Measurements from ENCODE around the gene PDE1C.

The PDE1C gene

GRCh38 chr7:31986878-31987518 lies 83.2 kb downstream of the PDE1C start:
- H3K4me1 ChIP-seq (ENCODE audit: control insufficient read depth, insufficient read depth, low read length): peaks cover 16% of the 10 kb centered on the region
- no peaks in the 10 kb centered on the region for H3K9me3 ChIP-seq (ENCODE audit: control insufficient read depth, low read length)
- DNase-seq (ENCODE audit: low read depth): peak; percentile 70

GRCh38 chr7:31982962-31983361 lies 87.2 kb downstream of the PDE1C start:
- Histone ChIP-seq H3K9me3 (ENCODE audit: control insufficient read depth, low read length) (no peaks in the 10 kb centered on the region), H3K9ac (ENCODE audit: low read length) (no peak overlapping the region), H3K4me1 (ENCODE audit: control insufficient read depth, insufficient read depth, low read length) (peaks cover 5% of the 10 kb centered on the region), H3K27me3 (replicated peaks; ENCODE audit: control insufficient read depth, insufficient read depth, low read length) (no peaks in the 10 kb centered on the region), H3K4me3 (ENCODE audit: low read length) (no peak overlapping the region), H3K36me3 (ENCODE audit: control insufficient read depth, insufficient read depth, low read length, severe bottlenecking) (no peaks in the 10 kb centered on the region)
- no peak for DNase-seq (ENCODE audit: low read depth)

More at GRCh38 chr7:31986878-31987518, 83.2 kb downstream of the PDE1C start:
- H3K36me3 ChIP-seq (ENCODE audit: control insufficient read depth, insufficient read depth, low read length, severe bottlenecking): no peaks in the 10 kb centered on the region
- no peak overlapping the region for H3K4me3 ChIP-seq (ENCODE audit: low read length)
- H3K27me3 ChIP-seq (replicated peaks; ENCODE audit: control insufficient read depth, insufficient read depth, low read length): no peaks in the 10 kb centered on the region
- H3K9ac ChIP-seq (ENCODE audit: low read length): no peak overlapping the region

GRCh38 chr7:31981874-31982390 lies 88.3 kb downstream of the PDE1C start:
- H3K27me3 ChIP-seq (replicated peaks; ENCODE audit: control insufficient read depth, insufficient read depth, low read length): no peaks in the 10 kb centered on the region
- H3K9ac ChIP-seq (ENCODE audit: low read length): no peak overlapping the region
- H3K36me3 ChIP-seq (ENCODE audit: control insufficient read depth, insufficient read depth, low read length, severe bottlenecking): no peaks in the 10 kb centered on the region
- peaks cover 5% of the 10 kb centered on the region for H3K9me3 ChIP-seq (ENCODE audit: control insufficient read depth, low read length)
- H3K4me3 ChIP-seq (ENCODE audit: low read length): no peak overlapping the region
- H3K4me1 ChIP-seq (ENCODE audit: control insufficient read depth, insufficient read depth, low read length): peaks cover 5% of the 10 kb centered on the region
- DNase-seq (ENCODE audit: low read depth): no peak

- Histone ChIP-seq H3K36me3 (ENCODE audit: control insufficient read depth, insufficient read depth, low read length, severe bottlenecking) (no peaks in the 10 kb centered on the region), H3K4me3 (ENCODE audit: low read length) (no peak overlapping the region), H3K9me3 (ENCODE audit: control insufficient read depth, low read length) (peaks cover 8% of the 10 kb centered on the region), H3K9ac (ENCODE audit: low read length) (no peak overlapping the region), H3K27me3 (replicated peaks; ENCODE audit: control insufficient read depth, insufficient read depth, low read length) (no peaks in the 10 kb centered on the region), H3K4me1 (ENCODE audit: control insufficient read depth, insufficient read depth, low read length) (peaks cover 5% of the 10 kb centered on the region)
- DNase-seq (ENCODE audit: low read depth): no peak
These were observed 90.4 kb downstream of the PDE1C start for GRCh38 chr7:31979690-31980330.

- Histone ChIP-seq H3K4me3 (ENCODE audit: low read length) (no peak overlapping the region), H3K27me3 (replicated peaks; ENCODE audit: control insufficient read depth, insufficient read depth, low read length) (no peaks in the 10 kb centered on the region), H3K9me3 (ENCODE audit: control insufficient read depth, low read length) (peaks cover 8% of the 10 kb centered on the region), H3K4me1 (ENCODE audit: control insufficient read depth, insufficient read depth, low read length) (no peaks in the 10 kb centered on the region), H3K36me3 (ENCODE audit: control insufficient read depth, insufficient read depth, low read length, severe bottlenecking) (no peaks in the 10 kb centered on the region), H3K9ac (ENCODE audit: low read length) (no peak overlapping the region)
- no peak for DNase-seq (ENCODE audit: low read depth)
These were observed 94.7 kb downstream of the PDE1C start for GRCh38 chr7:31975546-31975945.

- no peaks in the 10 kb centered on the region for H3K27me3 ChIP-seq (replicated peaks; ENCODE audit: control insufficient read depth, insufficient read depth, low read length)
- H3K4me3 ChIP-seq (ENCODE audit: low read length): no peak overlapping the region
- no peaks in the 10 kb centered on the region for H3K4me1 ChIP-seq (ENCODE audit: control insufficient read depth, insufficient read depth, low read length)
- H3K9ac ChIP-seq (ENCODE audit: low read length): no peak overlapping the region
- no peaks in the 10 kb centered on the region for H3K36me3 ChIP-seq (ENCODE audit: control insufficient read depth, insufficient read depth, low read length, severe bottlenecking)
- no peak for DNase-seq (ENCODE audit: low read depth)
- H3K9me3 ChIP-seq (ENCODE audit: control insufficient read depth, low read length): peaks cover 8% of the 10 kb centered on the region
These were observed 95.9 kb downstream of the PDE1C start for GRCh38 chr7:31974351-31974750.

GRCh38 chr7:31971049-31971667 lies 99.0 kb downstream of the PDE1C start:
- H3K9me3 ChIP-seq (ENCODE audit: control insufficient read depth, low read length): no peaks in the 10 kb centered on the region
- H3K36me3 ChIP-seq (ENCODE audit: control insufficient read depth, insufficient read depth, low read length, severe bottlenecking): no peaks in the 10 kb centered on the region
- no peak for DNase-seq (ENCODE audit: low read depth)
- H3K27me3 ChIP-seq (replicated peaks; ENCODE audit: control insufficient read depth, insufficient read depth, low read length): no peaks in the 10 kb centered on the region
- no peak overlapping the region for H3K4me3 ChIP-seq (ENCODE audit: low read length)
- H3K4me1 ChIP-seq (ENCODE audit: control insufficient read depth, insufficient read depth, low read length): no peaks in the 10 kb centered on the region
- no peak overlapping the region for H3K9ac ChIP-seq (ENCODE audit: low read length)

- Histone ChIP-seq H3K27me3 (replicated peaks; ENCODE audit: control insufficient read depth, insufficient read depth, low read length) (no peaks in the 10 kb centered on the region), H3K4me3 (ENCODE audit: low read length) (no peak overlapping the region), H3K4me1 (ENCODE audit: control insufficient read depth, insufficient read depth, low read length) (no peaks in the 10 kb centered on the region), H3K9ac (ENCODE audit: low read length) (no peak overlapping the region), H3K9me3 (ENCODE audit: control insufficient read depth, low read length) (no peaks in the 10 kb centered on the region), H3K36me3 (ENCODE audit: control insufficient read depth, insufficient read depth, low read length, severe bottlenecking) (no peaks in the 10 kb centered on the region)
- DNase-seq (ENCODE audit: low read depth): no peak
These were observed 99.7 kb downstream of the PDE1C start for GRCh38 chr7:31970501-31970900.

GRCh38 chr7:31963569-31964175 lies 106.5 kb downstream of the PDE1C start:
- H3K4me3 ChIP-seq (ENCODE audit: low read length): no peak overlapping the region
- no peak for DNase-seq (ENCODE audit: low read depth)

GRCh38 chr7:31962246-31962645 lies 108.0 kb downstream of the PDE1C start:
- Histone ChIP-seq H3K36me3 (ENCODE audit: control insufficient read depth, insufficient read depth, low read length, severe bottlenecking) (no peaks in the 10 kb centered on the region), H3K9ac (ENCODE audit: low read length) (no peak overlapping the region), H3K9me3 (ENCODE audit: control insufficient read depth, low read length) (no peaks in the 10 kb centered on the region), H3K4me3 (ENCODE audit: low read length) (no peak overlapping the region), H3K4me1 (ENCODE audit: control insufficient read depth, insufficient read depth, low read length) (peaks cover 35% of the 10 kb centered on the region), H3K27me3 (replicated peaks; ENCODE audit: control insufficient read depth, insufficient read depth, low read length) (no peaks in the 10 kb centered on the region)
- no peak for DNase-seq (ENCODE audit: low read depth)

More at GRCh38 chr7:31963569-31964175, 106.5 kb downstream of the PDE1C start:
- H3K27me3 ChIP-seq (replicated peaks; ENCODE audit: control insufficient read depth, insufficient read depth, low read length): no peaks in the 10 kb centered on the region
- H3K36me3 ChIP-seq (ENCODE audit: control insufficient read depth, insufficient read depth, low read length, severe bottlenecking): no peaks in the 10 kb centered on the region
- no peaks in the 10 kb centered on the region for H3K9me3 ChIP-seq (ENCODE audit: control insufficient read depth, low read length)
- H3K4me1 ChIP-seq (ENCODE audit: control insufficient read depth, insufficient read depth, low read length): peaks cover 21% of the 10 kb centered on the region
- H3K9ac ChIP-seq (ENCODE audit: low read length): no peak overlapping the region

- Histone ChIP-seq H3K9ac (ENCODE audit: low read length) (peak overlapping the region; percentile 20), H3K9me3 (ENCODE audit: control insufficient read depth, low read length) (no peaks in the 10 kb centered on the region), H3K36me3 (ENCODE audit: control insufficient read depth, insufficient read depth, low read length, severe bottlenecking) (no peaks in the 10 kb centered on the region), H3K4me1 (ENCODE audit: control insufficient read depth, insufficient read depth, low read length) (peaks cover 46% of the 10 kb centered on the region), H3K27me3 (replicated peaks; ENCODE audit: control insufficient read depth, insufficient read depth, low read length) (no peaks in the 10 kb centered on the region), H3K4me3 (ENCODE audit: low read length) (peak overlapping the region; percentile 28)
- peak; percentile 82 for DNase-seq (ENCODE audit: low read depth)
These were observed 112.0 kb downstream of the PDE1C start for GRCh38 chr7:31958226-31958625.

Data from adipocyte (in vitro differentiated cells).